ELR (cell line): ENCODE data around the gene TAPBPL.
A peak's percentile ranks its signal among the peaks of the same experiment; 100 is the strongest.
"Not testable (repeated sequence)": the region's sequence is repeated elsewhere in the genome, so short reads cannot be mapped to it uniquely, and the experiment has no call there.

Source experiments
- DNase-seq: peaks from one replicate; pipeline ENCODE4 v3.0.0-alpha.2; 2015; ENCODE audit warnings: low read depth

TAPBPL gene

DNA sequence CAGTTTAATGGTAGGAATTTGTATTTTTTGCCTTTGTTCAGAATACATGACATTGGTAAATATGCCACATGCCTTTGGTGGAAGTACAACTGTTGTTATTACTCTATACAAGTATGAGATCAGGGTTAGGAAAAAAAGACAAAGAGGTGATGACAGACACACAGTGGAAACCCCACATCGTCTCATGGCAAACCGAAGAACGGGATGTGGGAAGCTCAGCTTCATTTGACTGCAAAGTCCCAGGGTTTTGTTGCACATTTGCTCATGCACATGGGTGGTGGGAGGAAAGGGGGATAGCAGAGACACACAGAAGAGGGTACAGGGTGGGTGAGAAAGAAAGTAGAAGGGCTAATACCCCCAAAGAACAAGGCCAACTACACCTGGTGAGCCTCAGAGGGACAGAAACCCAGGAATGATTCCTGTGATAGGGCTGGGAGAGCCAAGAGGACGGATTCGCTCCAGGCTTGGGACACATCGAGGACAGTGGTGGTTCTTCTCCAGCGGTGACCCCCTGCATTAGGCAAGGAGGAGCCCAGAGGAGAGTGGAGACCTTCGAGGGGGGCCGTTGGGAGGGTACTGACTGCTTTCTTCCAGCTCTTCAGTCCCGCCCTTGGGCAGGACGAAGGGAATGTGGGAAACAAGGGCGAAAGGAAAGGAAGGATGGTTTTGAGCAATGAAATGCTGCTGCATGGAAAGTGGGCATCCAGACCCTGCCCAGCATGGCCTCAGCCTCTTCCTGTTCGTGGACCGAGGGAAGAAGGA lies 10.6 kb downstream of the TAPBPL start:
- DNase-seq = no peak

DNA sequence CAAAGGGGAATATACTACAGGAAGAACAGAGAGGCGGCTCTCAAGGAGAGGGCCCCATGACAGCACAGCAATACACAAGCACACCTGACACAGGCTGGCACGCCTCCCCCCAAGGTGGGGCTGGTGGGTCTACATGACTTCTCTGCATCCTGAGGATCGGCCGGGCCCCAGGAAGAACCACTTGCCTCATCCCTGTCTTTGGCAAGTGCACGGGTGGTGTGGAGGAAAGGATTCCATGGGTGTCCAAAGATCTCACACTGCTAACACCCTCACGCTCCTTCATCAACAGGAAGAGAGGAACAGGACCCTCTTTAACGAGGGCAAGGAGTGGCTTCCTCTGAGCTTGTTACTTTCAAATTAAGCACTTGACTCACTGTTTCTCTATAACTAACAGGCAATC lies 11.4 kb downstream of the TAPBPL start:
- DNase-seq = no peak

DNA sequence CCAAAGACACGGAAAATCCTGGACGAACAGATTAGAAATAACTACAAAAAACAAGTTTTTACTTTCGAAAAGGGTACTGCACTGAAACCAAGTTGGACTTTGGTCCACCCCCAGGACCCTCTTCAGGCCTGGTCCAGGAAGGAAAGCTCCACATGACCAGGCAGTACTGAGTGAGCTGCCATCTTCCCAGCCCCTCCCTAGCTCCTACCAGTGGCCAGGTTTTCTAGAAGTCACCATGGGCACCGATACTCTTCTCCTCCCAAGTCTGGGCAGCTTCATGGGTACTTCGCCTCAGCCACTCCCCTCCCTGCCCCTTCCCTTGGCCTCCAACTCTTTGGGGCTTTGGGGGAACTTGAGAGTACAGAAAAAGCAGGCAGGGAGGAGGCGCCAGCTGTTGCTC lies 12.0 kb downstream of the TAPBPL start:
- DNase-seq = no peak

DNA sequence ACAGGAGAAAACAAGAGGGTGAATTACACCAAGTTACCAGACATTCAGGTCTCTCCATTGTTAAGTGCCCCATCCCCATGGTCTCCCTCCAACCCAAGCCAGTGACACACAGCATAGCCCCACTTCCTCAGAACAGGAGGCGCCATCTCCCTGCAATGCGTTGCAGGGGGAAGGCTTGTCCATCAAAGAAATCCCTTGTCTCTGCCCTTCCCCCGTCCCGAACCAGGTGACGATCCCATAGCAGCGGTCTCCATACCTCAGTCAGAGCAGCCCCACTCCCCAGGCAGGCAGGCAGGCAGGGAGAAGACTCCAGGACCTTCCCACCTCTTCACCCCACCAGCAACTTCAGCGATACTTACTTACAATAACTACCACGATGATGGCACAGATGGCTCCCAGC lies 12.7 kb downstream of the TAPBPL start:
- DNase-seq = no peak

DNA sequence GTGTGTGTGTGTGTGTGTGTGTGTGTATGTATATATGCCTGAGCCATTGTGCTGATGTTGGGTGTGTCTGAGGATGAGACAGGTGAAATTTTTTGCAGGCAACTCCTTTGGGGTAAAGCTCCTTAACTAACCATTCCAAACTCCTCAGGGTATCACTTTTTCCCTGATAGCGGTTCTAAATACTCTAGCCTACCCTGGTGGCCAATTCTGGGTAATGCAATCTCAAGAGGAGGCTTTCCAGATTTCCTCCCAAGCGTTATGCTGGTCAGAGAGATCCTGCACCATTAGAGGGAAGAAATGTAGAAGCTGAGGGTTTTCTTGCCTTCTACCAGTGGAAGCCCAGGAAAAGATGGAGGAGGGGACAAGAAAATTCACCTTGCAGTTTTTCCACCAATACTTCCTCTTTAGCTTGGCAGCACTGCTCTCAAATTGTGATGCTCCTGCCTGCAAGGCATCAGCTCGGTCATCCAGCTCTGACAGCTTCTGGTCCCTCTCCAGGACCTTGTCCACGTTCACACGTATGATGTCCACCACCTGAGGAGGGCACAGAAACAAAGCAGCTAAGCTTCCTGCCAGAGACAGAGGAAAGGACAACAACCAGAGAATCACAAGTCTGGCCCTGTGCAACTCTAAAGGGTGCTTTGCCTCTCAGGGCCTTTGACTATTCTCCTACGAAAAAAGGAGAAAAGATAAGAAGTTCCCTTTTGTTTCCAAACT lies 13.8 kb downstream of the TAPBPL start:
- peak; percentile 82 for DNase-seq

DNA sequence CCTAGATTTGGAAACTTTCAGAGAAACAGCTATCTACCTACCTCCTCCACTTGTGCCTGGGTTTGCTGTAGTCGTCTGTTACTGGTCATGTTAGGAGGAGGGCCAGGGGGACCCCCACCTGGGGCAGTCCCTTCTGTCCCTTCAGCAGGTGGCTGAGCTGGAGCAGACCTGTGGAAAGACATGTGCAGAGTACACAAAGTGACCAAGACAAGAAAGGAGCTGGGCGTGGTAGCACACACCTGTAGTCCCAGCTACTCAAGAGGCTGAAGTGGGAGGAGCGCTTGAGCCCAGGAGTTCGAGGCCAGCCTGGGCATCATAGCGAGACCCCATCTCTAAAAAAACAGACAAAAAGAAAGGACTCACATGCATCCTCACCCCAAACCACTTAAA lies 14.3 kb downstream of the TAPBPL start:
- DNase-seq = no peak

DNA sequence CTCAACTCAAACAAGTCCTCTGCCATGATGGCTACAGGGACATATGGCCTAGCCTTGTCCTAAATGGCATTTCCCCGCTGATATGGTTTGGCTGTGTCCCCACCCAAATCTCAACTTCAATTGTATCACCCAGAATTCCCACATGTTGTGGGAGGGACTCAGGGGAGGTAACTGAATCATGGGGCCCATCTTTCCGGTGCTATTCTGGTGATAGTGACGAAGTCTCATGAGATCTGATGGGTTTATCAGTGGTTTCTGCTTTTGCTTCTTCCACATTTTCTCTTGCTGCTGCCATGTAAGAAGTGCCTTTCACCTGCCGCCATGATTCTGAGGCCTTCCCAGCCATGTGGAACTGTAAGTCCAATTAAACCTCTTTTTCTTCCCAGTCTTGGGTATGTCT lies 14.9 kb downstream of the TAPBPL start:
- DNase-seq = not testable (repeated sequence)

DNA sequence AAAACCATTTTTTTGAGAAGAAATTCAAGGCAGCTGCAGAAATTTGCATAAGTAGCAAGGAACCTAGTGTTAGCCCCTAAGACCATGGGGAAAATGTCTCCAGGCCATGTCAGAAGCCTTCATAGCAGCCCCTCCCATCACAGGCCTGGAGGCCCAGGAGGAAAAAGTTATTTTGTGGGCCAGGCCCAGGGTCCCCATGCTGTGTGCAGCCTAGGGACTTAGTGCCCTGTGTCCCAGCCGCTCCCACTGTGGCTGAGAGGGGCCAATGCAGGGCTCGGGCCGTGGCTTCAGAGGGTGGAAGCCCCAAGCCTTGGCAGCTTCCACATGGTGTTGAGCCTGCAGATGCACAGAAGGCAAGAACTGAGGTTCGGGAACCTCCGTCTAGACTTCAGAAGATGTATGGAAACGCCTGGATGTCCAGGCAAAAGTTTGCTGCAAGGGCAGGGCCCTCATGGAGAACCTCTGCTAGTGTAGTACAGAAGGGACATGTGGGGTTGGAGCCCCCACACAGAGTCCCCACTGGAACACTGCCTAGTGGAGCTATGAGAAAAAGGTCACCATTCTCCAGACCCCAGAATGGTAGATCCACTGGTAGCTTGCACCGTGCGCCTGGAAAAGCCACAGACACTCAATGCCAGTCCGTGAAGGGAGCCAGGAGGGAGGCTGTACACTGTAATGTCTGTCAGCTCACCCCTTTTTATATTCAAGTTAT lies 15.9 kb downstream of the TAPBPL start:
- not testable (repeated sequence) for DNase-seq

DNA sequence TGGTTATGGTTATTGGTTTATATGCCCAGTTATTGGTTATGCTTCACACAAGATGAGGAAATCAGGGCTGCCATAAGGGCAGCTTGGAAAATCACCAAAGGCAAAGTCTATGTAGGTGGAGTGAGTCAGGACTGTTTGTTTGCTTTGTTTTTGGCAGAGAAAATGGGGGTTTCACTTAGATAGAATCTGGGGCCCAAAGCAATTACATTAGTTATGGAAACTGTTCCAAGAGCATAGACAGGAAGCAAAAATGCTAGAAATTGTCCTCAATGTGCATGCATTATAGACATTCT lies 16.4 kb downstream of the TAPBPL start:
- peak; percentile 35 for DNase-seq

DNA sequence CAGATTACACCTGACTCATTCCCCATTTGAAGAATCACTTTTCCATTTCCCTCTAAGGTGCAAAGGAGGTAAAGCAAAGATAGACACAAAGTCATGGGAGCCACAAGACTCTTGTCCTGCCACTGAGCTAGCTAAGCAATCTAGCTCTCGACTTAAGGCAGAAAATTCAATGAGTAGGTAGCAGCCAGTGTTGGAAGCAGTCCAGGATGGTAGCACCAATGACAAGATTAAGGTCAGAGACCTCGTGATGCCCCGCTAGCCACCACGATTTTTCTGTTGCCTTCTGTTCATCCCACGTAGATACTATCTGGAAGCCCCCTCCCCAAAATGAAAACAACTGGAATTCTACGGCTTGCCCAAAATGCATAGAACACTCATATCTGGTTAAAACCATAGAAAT lies 17.2 kb downstream of the TAPBPL start:
- DNase-seq = no peak

DNA sequence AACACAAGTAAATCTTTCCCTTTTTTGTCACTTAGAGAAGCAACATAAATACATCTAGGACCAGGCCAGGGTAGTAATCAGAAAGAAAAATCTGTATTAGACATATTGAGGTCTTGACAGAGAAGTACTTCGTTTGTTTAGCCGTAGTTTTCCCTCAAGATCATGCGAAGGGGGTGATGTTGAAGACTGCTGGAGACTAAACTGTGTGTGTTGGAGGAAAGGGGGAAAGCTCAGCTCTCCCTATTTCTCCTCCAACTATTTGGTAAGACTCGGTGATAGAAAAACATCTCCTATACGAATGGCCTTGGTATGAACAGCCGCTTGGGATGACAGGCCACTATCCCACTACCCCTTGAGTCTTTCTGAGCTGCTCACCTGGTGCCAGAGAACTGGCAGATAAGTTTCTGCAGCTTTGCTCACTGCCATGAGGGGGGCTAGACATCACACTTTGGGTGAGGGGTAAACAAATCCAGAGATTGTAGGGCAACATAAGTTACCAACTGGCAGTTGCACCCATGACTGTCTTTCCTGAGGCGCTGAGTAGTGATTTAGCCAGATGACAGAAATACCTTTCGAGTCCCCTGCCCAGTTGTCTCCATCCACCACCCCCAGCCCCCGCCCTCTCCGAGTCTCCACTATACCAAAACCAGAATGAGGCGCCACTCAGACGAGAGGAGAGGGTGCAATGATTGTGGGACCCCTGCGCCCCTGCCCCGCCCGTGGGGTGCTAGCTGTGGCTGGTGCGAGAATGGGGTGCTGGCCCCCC lies 17.9 kb downstream of the TAPBPL start:
- no peak for DNase-seq

DNA sequence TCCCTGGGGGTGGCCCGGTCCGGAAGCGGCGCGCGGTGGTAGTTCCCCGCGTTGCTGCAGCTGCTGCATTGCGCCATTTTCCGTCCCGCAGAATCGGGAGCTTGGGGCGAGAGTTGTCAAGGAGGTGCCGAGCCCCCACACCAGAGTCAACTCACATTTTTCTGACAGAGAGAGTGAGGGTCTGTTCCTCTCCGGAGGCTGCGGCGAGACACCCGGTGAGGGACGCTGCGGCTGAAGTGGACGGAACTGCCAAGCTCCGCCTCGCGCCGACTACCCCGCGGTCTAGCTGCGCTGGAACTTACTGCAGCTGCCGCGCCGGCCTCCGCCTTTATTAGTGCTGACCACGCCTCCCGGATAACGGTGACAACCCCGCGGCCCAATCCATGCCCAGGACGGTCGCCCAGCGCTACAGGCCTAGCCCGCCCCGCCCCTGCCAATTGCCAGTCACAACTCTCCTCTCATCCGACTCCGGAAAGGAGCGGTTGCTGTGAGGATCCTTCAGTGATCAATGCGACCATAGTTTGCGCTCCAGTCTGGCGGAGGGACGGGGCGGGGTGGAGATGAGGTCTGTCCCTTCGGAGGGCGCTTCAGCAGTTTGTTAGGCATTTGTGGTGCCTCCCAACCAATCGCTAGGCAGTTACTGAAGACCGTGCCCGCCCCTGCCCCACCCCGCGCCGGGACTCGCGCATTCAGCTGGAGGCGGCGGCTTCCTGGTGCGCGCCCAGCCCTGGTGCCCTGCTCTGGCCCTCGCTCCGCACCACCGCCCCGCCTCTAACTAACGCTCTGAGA lies 18.7 kb downstream of the TAPBPL start, which contains the start of gene VAMP1:
Gene VAMP1, minus strand, starts transcription at position 303 of the 789 bp plus-strand sequence. Its CDS starts 146 bp downstream, at position 157.
- peak; percentile 98 for DNase-seq

DNA sequence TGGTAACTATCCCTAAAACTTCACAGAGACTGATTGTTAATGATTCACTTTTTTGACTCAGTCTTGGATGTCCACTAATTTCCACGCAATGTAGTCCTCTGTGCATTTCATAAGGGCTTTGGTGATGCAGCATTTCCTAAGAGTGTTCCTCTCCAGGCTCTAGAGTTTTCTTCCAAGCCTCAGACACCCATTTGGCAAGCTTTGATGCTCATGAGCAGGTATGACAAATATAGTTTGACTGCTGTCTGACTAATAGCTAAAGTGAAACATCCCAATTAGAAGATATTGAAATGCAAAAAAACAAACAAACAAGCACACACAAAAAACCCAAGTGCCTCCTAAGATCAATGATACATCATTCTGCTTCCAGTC lies 20.1 kb downstream of the TAPBPL start:
- DNase-seq = peak; percentile 63

DNA sequence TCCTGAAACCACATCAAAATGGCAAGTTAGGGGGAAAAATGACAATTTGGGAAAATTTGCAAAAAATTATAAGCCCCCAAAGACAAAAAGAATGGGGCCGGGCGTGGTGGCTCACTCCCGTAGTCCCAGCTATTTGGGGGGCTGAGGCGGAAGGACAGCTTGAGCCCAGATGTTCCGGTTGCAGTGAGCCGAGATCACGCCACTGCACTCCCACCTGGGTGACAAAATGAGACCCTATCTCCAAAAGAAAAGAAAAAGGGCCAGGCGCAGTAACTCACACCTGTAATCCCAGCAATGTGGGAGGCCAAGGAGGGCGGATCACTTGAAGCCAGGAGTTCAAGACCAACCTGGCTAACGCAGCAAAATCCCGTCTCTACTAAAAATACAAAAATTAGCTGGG lies 20.6 kb downstream of the TAPBPL start:
- no peak for DNase-seq

DNA sequence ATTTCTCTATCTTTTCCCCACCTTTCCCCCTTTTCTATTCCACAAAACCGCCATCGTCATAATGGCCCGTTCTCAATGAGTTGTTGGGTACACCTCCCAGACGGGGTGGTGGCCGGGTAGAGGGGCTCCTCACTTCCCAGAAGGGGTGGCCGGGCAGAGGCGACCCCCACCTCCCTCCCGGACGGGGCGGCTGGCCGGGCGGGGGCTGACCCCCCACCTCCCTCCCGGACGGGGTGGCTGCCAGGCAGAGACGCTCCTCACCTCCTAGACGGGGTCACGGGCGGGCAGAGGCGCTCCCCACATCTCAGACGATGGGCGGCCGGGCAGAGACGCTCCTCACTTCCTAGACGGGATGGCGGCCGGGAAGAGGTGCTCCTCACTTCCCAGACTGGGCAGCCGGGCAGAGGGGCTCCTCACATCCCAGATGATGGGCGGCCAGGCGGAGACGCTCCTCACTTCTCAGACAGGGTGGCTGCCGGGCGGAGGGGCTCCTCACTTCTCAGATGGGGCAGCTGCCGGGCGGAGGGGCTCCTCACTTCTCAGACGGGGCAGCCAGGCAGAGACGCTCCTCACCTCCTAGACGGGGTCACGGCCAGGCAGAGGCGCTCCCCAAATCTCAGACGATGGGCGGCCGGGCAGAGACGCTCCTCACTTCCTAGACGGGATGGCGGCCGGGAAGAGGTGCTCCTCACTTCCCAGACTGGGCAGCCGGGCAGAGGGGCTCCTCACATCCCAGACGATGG lies 23.6 kb downstream of the TAPBPL start:
- DNase-seq = not testable (repeated sequence)

DNA sequence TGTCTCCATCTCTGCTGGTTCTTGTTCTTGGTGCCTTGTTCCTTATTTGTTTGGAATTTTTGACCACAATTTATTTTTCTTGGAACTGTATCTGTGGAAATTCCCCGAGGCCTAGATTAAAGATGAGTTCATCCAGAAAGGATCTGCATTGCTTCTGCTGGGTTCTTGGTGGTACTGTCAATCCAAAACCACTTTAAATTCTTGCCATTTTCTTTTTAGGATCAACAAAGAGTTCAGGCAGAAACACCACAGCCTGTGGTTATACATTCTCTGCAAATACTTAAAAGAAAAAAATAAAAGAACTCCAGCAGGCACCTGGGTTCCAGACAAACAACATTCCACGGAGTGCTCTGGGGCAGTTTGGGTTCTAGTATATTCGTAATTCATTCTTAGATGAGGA lies 24.6 kb downstream of the TAPBPL start:
- peak; percentile 52 for DNase-seq

DNA sequence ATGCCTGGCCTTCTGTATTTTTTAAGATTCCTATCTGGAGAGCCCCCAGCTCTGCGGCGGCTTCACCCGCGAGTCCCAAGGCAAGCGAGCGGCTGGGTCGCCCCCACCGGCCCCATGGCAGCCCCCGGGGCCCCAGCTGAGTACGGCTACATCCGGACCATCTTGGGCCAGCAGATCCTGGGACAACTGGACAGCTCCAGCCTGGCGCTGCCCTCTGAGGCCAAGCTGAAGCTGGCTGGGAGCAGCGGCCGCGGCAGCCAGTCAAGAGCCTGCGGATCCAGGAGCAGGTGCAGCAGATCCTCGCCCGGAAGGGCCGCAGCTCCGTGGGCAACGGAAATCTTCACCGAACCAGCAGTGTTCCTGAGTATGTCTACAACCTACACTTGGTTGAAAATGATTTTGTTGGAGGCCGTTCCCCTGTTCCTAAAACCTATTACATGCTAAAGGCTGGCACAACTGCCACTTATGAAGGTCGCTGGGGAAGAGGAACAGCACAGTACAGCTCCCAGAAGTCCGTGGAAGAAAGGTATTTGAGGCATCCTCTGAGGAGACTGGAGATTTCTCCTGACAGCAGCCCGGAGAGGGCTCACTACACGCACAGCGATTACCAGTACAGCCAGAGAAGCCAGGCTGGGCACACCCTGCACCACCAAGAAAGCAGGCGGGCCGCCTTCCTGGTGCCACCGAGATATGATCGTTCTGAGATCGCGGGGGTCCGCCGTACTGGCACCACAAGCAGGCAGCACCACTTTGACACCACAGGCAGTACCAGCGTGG lies 25.9 kb downstream of the TAPBPL start:
- not testable (repeated sequence) for DNase-seq

DNA sequence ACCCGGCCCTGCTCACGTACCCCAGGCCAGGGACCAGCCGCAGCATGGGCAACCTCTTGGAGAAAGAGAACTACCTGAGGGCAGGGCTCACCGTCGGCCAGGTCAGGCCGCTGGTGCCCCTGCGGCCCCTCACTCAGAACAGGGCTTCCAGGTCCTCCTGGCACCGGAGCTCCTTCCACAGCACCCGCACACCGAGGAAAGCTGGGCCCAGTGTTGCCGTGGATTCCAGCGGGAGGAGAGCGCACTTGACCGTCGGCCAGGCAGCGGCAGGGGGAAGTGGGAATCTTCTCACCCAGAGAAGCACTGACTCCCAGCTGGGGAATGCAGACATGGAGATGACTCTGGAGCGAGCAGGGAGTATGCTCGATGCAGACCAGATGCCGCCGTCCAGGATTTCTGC lies 26.6 kb downstream of the TAPBPL start:
- peak; percentile 50 for DNase-seq

DNA sequence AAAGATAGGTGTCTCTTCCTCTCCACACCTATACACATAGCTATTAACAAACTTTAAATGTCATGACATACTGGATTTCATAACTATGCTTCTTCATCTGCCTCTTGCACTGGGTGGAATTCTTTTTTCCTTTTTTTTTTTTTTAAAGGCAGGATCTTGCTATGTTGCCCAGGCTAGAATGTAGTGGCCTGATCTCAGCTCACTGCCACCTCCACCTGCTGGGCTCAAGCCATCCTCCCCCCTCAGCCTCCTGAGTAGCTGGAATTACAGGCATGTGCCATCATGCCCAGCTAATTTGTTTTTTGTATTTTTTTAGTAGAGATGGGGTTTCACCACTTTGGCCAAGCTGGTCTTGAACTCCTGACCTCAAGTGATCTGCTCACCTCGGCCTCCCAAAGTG lies 36.4 kb downstream of the TAPBPL start:
- DNase-seq = no peak

DNA sequence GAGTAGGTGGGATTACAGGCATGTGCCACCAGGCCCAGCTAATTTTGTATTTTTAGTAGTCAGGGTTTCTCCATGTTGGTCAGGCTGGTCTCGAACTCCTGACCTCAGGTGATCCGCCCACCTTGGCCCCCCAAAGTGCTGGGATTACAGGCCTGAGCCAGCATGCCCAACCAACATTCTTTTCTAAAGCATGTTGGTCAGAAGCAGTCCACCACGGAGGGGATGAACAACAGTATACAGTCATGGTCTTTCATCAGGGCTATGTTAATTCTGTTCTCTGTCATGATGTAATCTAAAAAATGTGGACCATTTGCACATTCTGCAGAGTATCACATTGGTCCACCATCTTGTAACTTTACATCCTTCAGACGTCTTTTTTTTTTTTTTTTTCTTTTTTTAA lies 37.6 kb downstream of the TAPBPL start:
- DNase-seq = no peak
